GM12874 (cell line): ENCODE measurements around the gene NLGN1.

ENCODE experiments used
- TF ChIP-seq, protein P1 (sequence below): IDR thresholded peaks from 2 replicates; pipeline ENCODE4 v1.5.1; 2011; ENCODE audit warnings: low read depth, mild to moderate bottlenecking, control low read depth, low read length, moderate library complexity; ENCODE audit not compliant: insufficient read depth

NLGN1 gene

DNA sequence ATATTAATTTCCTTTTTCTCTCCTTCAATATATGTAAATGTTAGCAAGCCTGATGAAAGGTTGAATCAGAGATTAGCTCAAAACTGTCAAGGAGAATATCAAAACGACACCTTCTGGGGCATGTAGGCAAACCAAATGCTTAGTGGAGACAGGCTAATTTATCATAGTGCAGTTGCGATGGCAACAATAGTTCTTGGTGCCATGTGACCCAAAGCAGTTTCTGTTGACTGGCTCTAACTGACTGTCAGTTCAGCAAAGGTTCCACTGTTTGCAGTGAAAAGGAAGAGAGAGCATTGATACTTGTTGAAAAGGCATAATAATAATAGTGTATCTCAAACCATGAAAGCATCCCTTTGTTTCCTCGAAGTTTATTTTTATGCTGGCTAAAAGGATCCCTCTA, 513.9 kb downstream of the NLGN1 start:
- TF ChIP-seq, protein P1, sequence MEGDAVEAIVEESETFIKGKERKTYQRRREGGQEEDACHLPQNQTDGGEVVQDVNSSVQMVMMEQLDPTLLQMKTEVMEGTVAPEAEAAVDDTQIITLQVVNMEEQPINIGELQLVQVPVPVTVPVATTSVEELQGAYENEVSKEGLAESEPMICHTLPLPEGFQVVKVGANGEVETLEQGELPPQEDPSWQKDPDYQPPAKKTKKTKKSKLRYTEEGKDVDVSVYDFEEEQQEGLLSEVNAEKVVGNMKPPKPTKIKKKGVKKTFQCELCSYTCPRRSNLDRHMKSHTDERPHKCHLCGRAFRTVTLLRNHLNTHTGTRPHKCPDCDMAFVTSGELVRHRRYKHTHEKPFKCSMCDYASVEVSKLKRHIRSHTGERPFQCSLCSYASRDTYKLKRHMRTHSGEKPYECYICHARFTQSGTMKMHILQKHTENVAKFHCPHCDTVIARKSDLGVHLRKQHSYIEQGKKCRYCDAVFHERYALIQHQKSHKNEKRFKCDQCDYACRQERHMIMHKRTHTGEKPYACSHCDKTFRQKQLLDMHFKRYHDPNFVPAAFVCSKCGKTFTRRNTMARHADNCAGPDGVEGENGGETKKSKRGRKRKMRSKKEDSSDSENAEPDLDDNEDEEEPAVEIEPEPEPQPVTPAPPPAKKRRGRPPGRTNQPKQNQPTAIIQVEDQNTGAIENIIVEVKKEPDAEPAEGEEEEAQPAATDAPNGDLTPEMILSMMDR = no peak

DNA sequence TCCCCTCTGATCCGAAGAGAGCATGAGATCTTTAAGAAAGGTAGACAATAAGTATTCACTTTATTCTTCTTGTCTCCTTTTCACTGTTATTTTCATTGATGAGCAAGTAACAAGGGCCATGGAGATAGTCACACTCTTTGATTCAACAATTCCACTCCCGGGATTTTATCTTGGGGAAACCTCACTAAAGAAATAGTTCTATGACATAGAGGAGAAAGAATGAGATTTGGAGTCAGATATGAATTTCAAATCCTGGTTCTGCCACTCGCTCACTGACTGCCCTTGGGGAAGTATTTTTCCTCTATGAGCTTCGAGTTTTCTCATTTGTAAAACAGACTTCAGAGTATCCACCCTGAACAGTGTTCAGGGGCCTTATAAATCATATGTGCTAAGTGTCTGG, 514.6 kb downstream of the NLGN1 start:
- TF ChIP-seq, protein P1 = no peak

DNA sequence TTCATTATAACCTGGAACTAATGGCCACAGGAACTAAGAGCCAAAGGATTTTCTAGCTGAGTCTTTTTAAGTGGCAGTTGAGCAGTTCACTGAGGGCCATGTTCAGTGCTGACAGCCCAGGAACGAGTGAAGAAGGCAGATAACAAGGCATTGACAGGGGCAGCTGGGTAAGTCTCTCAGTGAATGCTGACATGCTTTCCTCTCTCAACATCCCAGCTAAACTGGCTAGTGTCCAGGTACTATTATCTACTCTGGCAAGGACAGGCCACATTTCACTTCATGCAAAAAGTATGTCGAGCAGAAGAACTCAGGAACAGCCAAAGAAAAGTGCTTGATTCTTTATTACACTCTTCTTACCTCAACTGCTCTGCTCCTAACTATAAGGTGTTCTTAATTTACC, 515.9 kb downstream of the NLGN1 start:
- TF ChIP-seq, protein P1 = no peak

DNA sequence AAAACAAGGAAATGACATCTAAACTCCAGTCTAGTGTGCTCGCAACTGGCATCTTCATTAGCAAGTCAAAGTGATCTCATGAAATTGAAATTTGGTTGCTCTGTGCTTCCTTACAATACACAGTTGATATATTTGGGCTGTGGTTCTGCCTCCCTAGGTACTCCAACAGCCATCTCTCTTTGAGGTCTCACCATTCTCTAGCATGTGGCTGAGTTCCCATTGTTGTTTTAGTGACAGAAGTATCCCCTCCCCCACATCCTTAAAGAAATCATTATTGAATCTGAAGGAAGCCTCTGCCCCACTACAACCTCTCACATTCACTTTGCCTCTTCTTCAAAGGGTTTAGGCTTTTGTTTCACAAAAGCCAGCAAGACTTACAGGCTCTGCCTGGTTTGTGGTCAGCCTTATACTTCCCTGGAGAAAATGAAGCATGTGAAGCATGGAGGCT, 516.5 kb downstream of the NLGN1 start:
- TF ChIP-seq, protein P1 = no peak

DNA sequence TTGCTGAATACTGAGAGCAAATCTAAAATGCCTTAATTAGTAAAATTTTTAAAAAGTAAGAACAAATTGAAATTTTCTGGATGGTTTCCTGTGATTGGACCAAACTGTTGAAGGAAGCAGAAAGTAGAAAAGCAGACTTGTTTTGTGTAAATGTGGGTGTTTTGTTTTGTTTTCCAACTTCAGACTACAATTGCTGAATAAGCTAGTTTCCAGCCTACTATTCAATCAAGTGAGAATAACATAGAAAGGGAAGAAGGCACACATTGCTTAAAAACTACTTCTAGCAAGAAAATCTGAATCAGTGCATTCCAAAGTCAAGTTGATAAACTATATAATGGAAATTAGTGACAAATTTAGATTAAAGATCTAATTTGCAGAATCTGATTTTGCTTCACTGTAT, 519.3 kb downstream of the NLGN1 start:
- TF ChIP-seq, protein P1 = no peak

DNA sequence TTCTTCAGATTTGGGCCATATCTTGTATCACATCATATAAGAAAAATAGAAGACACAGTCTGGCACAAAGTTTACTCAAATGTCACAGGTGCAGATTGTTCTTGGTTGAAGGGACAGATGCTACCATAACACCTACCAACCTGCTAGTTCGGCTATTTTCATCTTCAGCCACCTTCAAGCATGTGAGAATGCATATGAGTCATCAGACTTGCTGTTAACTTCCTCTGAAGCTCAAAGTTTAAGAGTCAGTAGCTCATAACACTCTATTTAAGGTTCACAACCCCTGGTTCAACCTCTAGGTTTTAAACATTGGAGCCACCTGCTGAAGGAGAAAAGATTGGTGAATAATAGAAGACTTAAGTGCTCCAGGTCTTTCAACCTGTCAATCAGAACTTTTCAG, 522.8 kb downstream of the NLGN1 start:
- TF ChIP-seq, protein P1 = no peak

DNA sequence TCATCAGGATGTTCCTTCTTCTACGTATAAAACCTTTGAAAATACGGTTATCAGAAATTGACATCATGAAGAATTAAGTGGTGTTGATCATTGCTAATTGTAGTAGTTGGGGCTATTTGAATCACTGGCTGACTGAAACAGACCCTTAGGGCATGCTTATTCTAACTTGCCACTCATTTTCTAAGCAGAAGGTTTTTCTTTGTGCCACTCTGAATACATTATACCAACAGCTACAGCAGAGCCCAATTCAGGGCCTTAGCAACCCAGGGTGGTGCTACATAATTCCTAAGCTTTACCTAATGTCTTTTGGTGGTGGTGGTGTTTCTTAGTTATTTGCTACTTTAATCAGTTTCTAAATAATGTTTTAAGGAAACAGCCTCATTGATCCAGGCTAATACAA, 524.2 kb downstream of the NLGN1 start:
- TF ChIP-seq, protein P1 = no peak

DNA sequence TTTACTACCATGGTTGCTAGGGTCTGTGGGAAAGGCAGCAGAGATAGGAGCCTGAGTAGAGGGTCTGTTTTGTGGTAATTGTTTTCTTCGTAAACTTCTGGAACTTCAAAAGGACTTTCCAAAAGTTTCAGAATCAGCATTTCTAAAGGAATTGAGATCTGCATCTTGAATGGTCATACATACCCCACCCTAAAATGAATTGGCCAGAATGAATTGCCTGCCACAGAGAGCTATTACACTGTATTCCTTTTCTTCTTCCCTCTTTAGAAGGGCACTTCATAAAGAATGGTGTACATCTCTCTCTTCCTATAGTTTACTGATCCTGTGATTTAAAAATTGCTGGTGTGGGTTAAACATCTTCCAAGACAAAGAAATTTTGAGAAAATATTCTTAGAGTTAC, 525.7 kb downstream of the NLGN1 start:
- TF ChIP-seq, protein P1 = no peak
